Activated effector memory CD4-positive, alpha-beta T cell treated with anti-CD3 and anti-CD28 coated beads, Interleukin-2, amount 50 U/mL, for 16 hours (primary cell): ENCODE data around the gene NBAS.
"Not testable (repeated sequence)": the region's sequence is repeated elsewhere in the genome, so short reads cannot be mapped to it uniquely, and the experiment has no call there.

Experiments used
- DNase-seq: peaks from one replicate; pipeline ENCODE4 v3.0.0-alpha.2; 2020

NBAS gene

GRCh38 chr2:15355386-15355785, 205.7 kb downstream of the NBAS start:
- DNase-seq = no peak

GRCh38 chr2:15354596-15355366, 206.4 kb downstream of the NBAS start:
- DNase-seq = no peak

GRCh38 chr2:15352363-15352762, 208.8 kb downstream of the NBAS start:
- DNase-seq = no peak

- DNase-seq = no peak
Observed at GRCh38 chr2:15348636-15349035, 212.5 kb downstream of the NBAS start.

- DNase-seq = no peak
Observed at GRCh38 chr2:15348045-15348444, 213.1 kb downstream of the NBAS start.

- DNase-seq = no peak
Observed at GRCh38 chr2:15346624-15347023, 214.5 kb downstream of the NBAS start.

- no peak for DNase-seq
Observed at GRCh38 chr2:15337996-15338666, 223.0 kb downstream of the NBAS start.

GRCh38 chr2:15334644-15335326, 226.3 kb downstream of the NBAS start:
- DNase-seq = no peak

- DNase-seq = no peak
Observed at GRCh38 chr2:15331787-15332186, 229.3 kb downstream of the NBAS start.

- no peak for DNase-seq
Observed at GRCh38 chr2:15325296-15325695, 235.8 kb downstream of the NBAS start.

GRCh38 chr2:15323227-15323626, 237.9 kb downstream of the NBAS start:
- no peak for DNase-seq

- DNase-seq = not testable (repeated sequence)
Observed at GRCh38 chr2:15321481-15321880, 239.7 kb downstream of the NBAS start.

GRCh38 chr2:15316370-15316814, 244.7 kb downstream of the NBAS start:
- DNase-seq = peak; percentile 69

- DNase-seq = no peak
Observed at GRCh38 chr2:15315411-15315810, 245.7 kb downstream of the NBAS start.

GRCh38 chr2:15313657-15314056, 247.5 kb downstream of the NBAS start:
- DNase-seq = no peak

GRCh38 chr2:15311926-15312325, 249.2 kb downstream of the NBAS start:
- no peak for DNase-seq

GRCh38 chr2:15311201-15311907, 249.8 kb downstream of the NBAS start:
- no peak for DNase-seq

- DNase-seq = no peak
Observed at GRCh38 chr2:15307526-15307925, 253.6 kb downstream of the NBAS start.

GRCh38 chr2:15306706-15307105, 254.4 kb downstream of the NBAS start:
- no peak for DNase-seq

- DNase-seq = no peak
Observed at GRCh38 chr2:15303874-15304273, 257.3 kb downstream of the NBAS start.

GRCh38 chr2:15302154-15302553, 259.0 kb downstream of the NBAS start:
- no peak for DNase-seq

GRCh38 chr2:15300624-15301573, 260.2 kb downstream of the NBAS start:
- DNase-seq = no peak
